G401 (cell line): Measurements from ENCODE around the gene TTLL12. TPM values are rescaled to one million over a fixed set of nuclear protein-coding genes. Genes with fewer than 3 reads are reported as not detected.

Experiments used
- total RNA-seq: library from RNA; depleted of rRNA; stranded (reverse); fragments of >200 nt; shearing (Covaris generic); gene quantifications from 2 replicates; pipeline ENCODE4 v1.2.3, GENCODE V29; 2014; rRNA removed

TTLL12 gene
- total RNA-seq, 1 experiment from 2014 or later, result 97.9 TPM

Other genes starting within 250 kb of the TTLL12 start
- gene PACSIN2, start 172.0 kb downstream of the TTLL12 start, total RNA-seq, result 58.8 and 72.5 TPM in 2 replicates
- 7.1 and 10.3 TPM in 2 replicates for gene TTLL1, start 97.7 kb downstream of the TTLL12 start, total RNA-seq
- gene BIK, start 76.4 kb downstream of the TTLL12 start, total RNA-seq, result 4.6 and 6.9 TPM in 2 replicates
- 23.4 and 35.6 TPM in 2 replicates for gene MCAT, start 43.7 kb downstream of the TTLL12 start, total RNA-seq
- 23.9 and 32.7 TPM in 2 replicates for gene TSPO, start 35.6 kb downstream of the TTLL12 start, total RNA-seq
- gene SCUBE1, start 156.2 kb upstream of the TTLL12 start, total RNA-seq, result 10.4 and 28.9 TPM in 2 replicates
- not detected in 2 replicates for gene MPPED1, start 224.9 kb upstream of the TTLL12 start, total RNA-seq